ENCODE data around the gene LGALS3BP.

DNA sequence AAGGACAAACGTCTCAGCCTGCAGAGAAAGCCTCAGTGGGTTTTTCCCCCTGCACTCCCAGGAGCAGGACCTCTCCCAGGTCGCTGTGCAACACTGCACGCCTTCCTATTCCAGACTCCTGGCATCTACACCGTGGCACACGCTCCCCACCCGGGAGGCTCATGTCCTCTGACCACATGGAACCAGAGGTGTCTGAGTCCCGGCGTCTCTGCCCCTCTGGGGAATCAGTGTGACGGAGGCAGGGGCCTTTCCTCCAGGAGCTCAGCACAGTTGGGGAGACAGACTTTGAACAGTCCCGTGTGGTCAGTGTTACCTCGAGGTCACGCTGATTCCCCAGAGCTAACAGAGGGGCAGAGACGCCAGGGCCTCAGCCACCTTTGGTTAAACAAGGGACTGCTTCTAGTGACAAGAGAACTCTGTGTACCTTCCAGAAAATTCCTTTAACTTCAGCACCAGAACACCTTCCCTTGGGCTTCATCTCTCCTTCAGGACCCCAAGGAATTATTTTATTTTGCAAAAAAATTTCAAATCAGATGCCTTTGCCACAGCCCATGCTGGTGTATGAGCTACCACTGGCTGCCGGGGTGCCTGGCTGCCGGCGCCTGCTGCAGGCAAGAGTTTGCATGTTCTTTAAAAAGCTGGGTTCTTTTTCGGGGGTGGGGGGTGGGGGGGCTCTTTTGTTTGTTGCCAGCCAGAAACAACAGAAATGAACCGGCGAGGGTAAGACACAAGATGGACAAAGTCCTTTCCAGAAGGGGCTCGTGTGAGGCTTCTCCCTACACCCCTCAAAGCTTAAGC lies 23.3 kb upstream of the LGALS3BP start:
- TF ChIP-seq MXI1 (IDR thresholded peaks at IDR 0.05; ENCODE audit: borderline replicate concordance, low read depth, low read length) (no peak), POLR2A (IDR thresholded peaks at IDR 0.05; ENCODE audit: low read depth, low read length) (no peak), SMC3 (IDR thresholded peaks at IDR 0.05; ENCODE audit: low read depth, low read length) (no peak), FOS (IDR thresholded peaks at IDR 0.05; ENCODE audit: low read depth, low read length) (no peak), MAFK (IDR thresholded peaks at IDR 0.05; ENCODE audit: low read depth, low read length) (no peak), RAD21 (IDR thresholded peaks at IDR 0.05; ENCODE audit: low read length) (no peak), RCOR1 (IDR thresholded peaks at IDR 0.05; ENCODE audit: insufficient replicate concordance, low read length) (no peak)
- TF ChIP-seq, protein P1, sequence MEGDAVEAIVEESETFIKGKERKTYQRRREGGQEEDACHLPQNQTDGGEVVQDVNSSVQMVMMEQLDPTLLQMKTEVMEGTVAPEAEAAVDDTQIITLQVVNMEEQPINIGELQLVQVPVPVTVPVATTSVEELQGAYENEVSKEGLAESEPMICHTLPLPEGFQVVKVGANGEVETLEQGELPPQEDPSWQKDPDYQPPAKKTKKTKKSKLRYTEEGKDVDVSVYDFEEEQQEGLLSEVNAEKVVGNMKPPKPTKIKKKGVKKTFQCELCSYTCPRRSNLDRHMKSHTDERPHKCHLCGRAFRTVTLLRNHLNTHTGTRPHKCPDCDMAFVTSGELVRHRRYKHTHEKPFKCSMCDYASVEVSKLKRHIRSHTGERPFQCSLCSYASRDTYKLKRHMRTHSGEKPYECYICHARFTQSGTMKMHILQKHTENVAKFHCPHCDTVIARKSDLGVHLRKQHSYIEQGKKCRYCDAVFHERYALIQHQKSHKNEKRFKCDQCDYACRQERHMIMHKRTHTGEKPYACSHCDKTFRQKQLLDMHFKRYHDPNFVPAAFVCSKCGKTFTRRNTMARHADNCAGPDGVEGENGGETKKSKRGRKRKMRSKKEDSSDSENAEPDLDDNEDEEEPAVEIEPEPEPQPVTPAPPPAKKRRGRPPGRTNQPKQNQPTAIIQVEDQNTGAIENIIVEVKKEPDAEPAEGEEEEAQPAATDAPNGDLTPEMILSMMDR (conservative IDR thresholded peaks at IDR 0.05; ENCODE audit: low read depth, low read length) = no peak
- TF ChIP-seq, protein P2, sequence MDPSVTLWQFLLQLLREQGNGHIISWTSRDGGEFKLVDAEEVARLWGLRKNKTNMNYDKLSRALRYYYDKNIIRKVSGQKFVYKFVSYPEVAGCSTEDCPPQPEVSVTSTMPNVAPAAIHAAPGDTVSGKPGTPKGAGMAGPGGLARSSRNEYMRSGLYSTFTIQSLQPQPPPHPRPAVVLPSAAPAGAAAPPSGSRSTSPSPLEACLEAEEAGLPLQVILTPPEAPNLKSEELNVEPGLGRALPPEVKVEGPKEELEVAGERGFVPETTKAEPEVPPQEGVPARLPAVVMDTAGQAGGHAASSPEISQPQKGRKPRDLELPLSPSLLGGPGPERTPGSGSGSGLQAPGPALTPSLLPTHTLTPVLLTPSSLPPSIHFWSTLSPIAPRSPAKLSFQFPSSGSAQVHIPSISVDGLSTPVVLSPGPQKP (IDR thresholded peaks at IDR 0.05; ENCODE audit: borderline replicate concordance, low read depth, low read length) = no peak
